NCI-H1092 (cell line): ENCODE results near the gene ATP13A2.
"Not testable (repeated sequence)": the region's sequence is repeated elsewhere in the genome, so short reads cannot be mapped to it uniquely, and the experiment has no call there.

Source experiments
- DNase-seq: peaks from one replicate; lab custom pipeline; 2025; lab: John Stamatoyannopoulos, UW

The ATP13A2 gene

DNA sequence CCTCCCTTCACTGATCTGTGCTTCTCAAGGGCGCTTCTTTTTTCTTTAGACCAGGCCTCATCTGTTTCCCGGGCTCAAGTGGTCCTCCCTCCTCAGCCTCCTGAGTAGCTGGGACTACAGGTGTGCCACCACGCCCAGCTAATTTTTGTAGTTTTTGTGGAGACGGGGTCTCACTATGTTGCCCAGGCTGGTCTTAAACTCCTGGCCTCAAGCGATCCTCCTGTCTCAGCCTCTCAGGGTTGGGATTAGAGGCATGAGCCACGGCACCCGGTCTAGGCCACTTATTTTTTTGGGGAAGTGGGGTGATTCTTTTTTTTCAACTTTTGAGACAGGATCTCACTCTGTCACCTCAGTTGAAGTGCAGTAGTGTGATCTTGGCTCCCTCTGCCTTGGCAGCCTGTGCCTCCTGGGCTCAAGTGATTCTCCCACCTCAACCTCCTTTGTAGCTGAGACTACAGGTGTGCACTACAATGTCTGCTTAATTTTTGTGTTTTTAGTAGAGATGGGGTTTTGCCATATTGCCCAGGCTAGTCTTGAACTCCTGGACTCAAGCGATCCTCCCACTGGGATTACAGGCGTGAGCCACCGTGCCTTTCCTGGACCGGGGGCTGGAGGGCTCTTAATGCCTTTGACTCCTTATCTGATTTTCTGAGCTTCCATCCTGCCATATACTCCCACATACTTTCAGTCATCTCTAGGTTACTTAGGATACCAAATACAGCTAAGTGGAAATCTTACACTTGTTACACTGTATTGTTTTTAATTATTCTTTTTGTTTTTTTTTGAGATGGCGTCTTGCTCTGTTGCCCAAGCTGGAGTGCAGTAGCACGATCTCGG, 50.2 kb downstream of the ATP13A2 start:
- DNase-seq, result no peak

- DNase-seq, result peak; percentile 80
These were observed 51.0 kb downstream of the ATP13A2 start for GRCh38 chr1:16960560-16961296.

GRCh38 chr1:16958475-16958874, 53.3 kb downstream of the ATP13A2 start:
- DNase-seq, result no peak

- DNase-seq, result no peak
These were observed 54.0 kb downstream of the ATP13A2 start for GRCh38 chr1:16957731-16958130.

DNA sequence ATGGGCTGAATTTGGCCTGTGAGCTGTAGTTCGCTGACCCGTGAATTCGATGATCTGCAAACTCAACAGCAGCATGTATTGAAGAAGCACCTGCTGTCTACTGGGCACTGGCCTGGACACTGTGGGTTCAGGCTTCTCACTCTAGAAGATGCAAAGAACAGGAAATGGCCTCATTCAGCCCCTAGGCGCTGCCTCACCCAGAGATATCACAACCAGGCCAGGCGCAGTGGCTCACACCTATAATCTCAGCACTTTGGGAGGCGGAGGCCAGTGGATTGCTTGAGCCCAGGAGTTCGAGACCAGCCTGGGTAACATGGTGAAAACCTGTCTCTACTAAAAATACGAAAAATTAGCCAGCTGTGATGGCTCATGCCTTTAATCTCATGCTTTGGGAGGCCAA, 55.0 kb downstream of the ATP13A2 start:
- DNase-seq, result no peak

DNA sequence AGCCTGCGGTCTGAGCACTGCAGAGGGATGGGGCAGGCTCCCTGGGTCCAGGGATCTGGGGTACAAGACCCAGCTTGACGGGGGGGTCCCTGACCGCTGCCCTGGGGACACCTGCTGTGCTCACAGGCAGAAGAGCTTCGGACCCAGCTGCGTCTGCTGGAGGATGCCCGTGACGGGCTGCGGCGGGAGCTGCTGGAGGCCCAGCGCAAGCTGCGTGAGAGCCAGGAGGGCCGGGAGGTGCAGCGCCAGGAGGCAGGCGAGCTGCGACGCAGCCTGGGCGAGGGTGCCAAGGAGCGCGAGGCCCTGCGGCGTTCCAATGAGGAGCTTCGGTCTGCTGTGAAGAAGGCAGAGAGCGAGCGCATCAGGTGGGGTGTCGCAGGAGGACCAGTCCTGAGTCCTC, 56.5 kb downstream of the ATP13A2 start:
- no peak for DNase-seq

DNA sequence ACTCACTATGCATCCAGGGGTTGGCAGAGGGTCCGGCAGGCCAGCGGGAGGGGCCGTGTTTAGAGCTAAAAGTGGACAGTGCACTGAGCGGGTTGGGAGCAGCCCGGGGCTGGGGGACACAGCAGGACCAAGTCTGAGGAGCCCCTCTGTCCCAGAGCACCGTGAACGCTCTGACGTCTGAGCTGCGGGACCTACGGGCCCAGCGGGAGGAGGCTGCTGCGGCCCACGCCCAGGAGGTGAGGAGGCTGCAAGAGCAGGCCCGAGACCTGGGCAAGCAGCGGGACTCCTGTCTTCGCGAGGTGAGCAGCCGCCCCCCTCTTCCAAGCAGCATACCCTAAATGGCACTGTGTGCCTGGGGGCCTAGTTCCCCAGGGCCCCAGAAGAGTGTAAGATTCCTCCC, 57.1 kb downstream of the ATP13A2 start:
- no peak for DNase-seq

GRCh38 chr1:16952376-16952775, 59.4 kb downstream of the ATP13A2 start:
- DNase-seq, result not testable (repeated sequence)

DNA sequence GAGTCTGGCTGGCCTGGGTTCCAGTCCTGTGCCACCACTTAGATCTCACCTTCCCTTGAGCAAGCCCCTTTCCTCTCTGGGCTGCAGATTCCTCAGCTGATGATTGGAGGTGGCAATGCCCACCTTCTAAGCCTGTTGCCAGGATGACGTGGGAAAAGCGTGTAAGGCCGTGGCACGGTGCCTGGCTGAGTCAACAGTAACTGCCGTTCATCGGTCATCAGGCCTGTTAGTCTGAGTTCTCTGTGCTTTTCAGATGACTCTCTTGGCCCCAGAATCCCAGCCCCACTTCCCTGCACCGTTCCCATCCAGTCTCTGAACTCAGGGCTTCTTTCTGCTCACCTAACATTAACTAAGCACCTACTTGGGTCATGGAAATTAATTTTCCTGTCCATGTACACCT, 62.7 kb downstream of the ATP13A2 start:
- not testable (repeated sequence) for DNase-seq

- not testable (repeated sequence) for DNase-seq
These were observed 63.3 kb downstream of the ATP13A2 start for GRCh38 chr1:16948282-16948891.

GRCh38 chr1:16946646-16947045, 65.1 kb downstream of the ATP13A2 start:
- DNase-seq, result no peak

DNA sequence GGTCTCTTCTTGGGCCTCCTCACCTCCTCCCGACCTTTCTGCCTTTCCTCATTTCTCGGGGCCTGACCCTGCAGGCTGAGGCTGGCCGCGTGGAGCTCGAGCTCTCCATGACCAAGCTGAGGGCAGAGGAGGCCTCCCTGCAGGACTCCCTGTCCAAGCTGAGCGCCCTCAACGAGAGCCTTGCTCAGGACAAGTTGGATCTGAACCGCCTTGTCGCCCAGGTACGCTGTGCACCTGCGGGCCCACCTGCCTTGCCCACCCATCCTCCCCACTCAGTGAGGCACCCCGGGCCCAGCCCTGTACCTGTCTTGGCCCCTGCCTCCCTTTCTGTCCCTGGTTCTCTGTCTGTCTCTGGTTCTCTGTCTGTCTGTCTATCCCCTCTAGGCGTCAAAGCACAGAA, 65.5 kb downstream of the ATP13A2 start:
- not testable (repeated sequence) for DNase-seq

GRCh38 chr1:16945512-16945911, 66.2 kb downstream of the ATP13A2 start:
- not testable (repeated sequence) for DNase-seq

- no peak for DNase-seq
These were observed 67.7 kb downstream of the ATP13A2 start for GRCh38 chr1:16944038-16944437.

- DNase-seq, result not testable (repeated sequence)
These were observed 72.1 kb downstream of the ATP13A2 start for GRCh38 chr1:16939386-16940180.

- no peak for DNase-seq
These were observed 73.1 kb downstream of the ATP13A2 start for GRCh38 chr1:16938351-16939321.

DNA sequence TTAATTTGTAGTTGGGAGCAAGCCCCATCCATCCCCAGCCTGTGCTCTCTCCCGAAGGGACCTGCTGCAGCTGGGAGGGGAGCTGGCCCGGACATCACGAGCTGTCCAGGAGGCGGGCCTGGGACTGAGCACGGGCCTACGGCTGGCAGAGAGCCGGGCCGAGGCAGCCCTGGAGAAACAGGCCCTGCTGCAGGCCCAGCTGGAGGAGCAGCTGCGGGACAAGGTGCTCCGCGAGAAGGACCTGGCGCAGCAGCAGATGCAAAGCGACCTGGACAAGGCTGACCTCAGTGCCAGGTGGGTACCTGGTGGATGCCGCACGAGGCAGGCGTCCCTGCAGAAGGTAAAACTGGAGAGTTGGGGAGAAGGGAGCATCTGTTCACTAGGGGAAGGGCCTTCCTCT, 75.1 kb downstream of the ATP13A2 start:
- DNase-seq, result not testable (repeated sequence)
